Measurements from ENCODE around the gene STUM. TPM values are rescaled to one million over a fixed set of nuclear protein-coding genes. Genes with fewer than 3 reads are reported as not detected.

STUM gene
- total and polyA plus RNA-seq, 10 of the 15 experiments (the other 5 are each of a cell fraction or from before 2014, with no cell fraction given): under 0.01 to 0.15 (median 0.09) TPM; not detected in 5

GRCh38 chr1:226603858-226604559, 55.4 kb downstream of the STUM start (continued):
- TF ChIP-seq ZBTB33 (IDR thresholded peaks at IDR 0.05): no peak
- no peak for TF ChIP-seq PRDM15 (CRISPR knock-in tag; IDR thresholded peaks at IDR 0.05)
- no peak for TF ChIP-seq ZNF217 (IDR thresholded peaks at IDR 0.05)
- TF ChIP-seq TAF1 (IDR thresholded peaks at IDR 0.05; ENCODE audit: borderline replicate concordance, low read depth, low read length): no peak
- no peak for TF ChIP-seq HSF1 (IDR thresholded peaks at IDR 0.05; ENCODE audit: low read depth, low read length)
- TF ChIP-seq WRNIP1 (IDR thresholded peaks at IDR 0.05; ENCODE audit: borderline replicate concordance, low read depth, low read length): no peak
